ENCODE data around the gene SLC35B4.

DNA sequence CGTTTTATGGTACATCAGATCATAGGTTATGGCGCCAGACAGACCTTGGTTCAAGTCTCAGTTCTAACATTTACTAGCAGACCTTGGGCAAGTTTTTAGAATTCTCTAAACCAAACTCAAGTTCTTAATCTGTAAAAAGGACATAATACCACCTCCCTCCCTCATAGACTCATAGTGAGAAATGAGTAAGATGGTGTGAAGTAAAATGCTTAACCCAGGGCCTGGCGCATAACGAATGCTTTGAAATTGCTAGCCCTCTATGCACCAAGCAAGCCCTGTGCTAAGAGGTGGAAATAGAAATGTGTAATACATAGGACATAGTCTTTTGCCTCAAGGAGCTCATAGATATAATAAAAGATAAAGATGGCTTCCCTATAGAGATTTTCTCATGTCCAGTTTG is 17.7 kb upstream of the SLC35B4 start:
- TF ChIP-seq EZH2phosphoT487 (IDR thresholded peaks at IDR 0.05; ENCODE audit: low read depth, severe bottlenecking, unreplicated experiment) (no peak), EZH2 (IDR thresholded peaks at IDR 0.05; ENCODE audit: borderline replicate concordance) (no peak)
- TF ChIP-seq, protein P1, sequence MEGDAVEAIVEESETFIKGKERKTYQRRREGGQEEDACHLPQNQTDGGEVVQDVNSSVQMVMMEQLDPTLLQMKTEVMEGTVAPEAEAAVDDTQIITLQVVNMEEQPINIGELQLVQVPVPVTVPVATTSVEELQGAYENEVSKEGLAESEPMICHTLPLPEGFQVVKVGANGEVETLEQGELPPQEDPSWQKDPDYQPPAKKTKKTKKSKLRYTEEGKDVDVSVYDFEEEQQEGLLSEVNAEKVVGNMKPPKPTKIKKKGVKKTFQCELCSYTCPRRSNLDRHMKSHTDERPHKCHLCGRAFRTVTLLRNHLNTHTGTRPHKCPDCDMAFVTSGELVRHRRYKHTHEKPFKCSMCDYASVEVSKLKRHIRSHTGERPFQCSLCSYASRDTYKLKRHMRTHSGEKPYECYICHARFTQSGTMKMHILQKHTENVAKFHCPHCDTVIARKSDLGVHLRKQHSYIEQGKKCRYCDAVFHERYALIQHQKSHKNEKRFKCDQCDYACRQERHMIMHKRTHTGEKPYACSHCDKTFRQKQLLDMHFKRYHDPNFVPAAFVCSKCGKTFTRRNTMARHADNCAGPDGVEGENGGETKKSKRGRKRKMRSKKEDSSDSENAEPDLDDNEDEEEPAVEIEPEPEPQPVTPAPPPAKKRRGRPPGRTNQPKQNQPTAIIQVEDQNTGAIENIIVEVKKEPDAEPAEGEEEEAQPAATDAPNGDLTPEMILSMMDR (IDR thresholded peaks at IDR 0.05; ENCODE audit: poor library complexity), result no peak
